ENCODE measurements around the gene COL9A3. TPM values are rescaled to one million over a fixed set of nuclear protein-coding genes. Genes with fewer than 3 reads are reported as not detected.
"Not testable (repeated sequence)": the region's sequence is repeated elsewhere in the genome, so short reads cannot be mapped to it uniquely, and the experiment has no call there.

The COL9A3 gene
- total RNA-seq, 1 donor from 2014 or later: 1.1 TPM

- DNase-seq: no peak
- Histone ChIP-seq H3K4me3 (no peak overlapping the region), H3K27me3 (no peaks in the 10 kb centered on the region), H3K36me3 (no peaks in the 10 kb centered on the region), H3K9me3 (no peaks in the 10 kb centered on the region), H3K4me1 (no peaks in the 10 kb centered on the region), H3K27ac (no peak overlapping the region)
- intact Hi-C loops (cut with DNase I): no loop called here
- no peak for ATAC-seq
- no peak for TF ChIP-seq CTCF (IDR thresholded peaks at IDR 0.05)
Measured at GRCh38 chr20:62844182-62844581, 27.3 kb downstream of the COL9A3 start.

- ATAC-seq (no peak), DNase-seq (no peak)
- intact Hi-C loops (cut with DNase I): no loop called here
- H3K9me3 ChIP-seq: no peaks in the 10 kb centered on the region
- H3K4me3 ChIP-seq: no peak overlapping the region
- no peaks in the 10 kb centered on the region for H3K36me3 ChIP-seq
- H3K27ac ChIP-seq: no peak overlapping the region
- TF ChIP-seq CTCF (IDR thresholded peaks at IDR 0.05): no peak
- H3K27me3 ChIP-seq: no peaks in the 10 kb centered on the region
- no peaks in the 10 kb centered on the region for H3K4me1 ChIP-seq
Measured at GRCh38 chr20:62845416-62846160, 28.7 kb downstream of the COL9A3 start.

- Histone ChIP-seq H3K4me1 (no peaks in the 10 kb centered on the region), H3K27ac (no peak overlapping the region), H3K27me3 (no peaks in the 10 kb centered on the region), H3K4me3 (no peak overlapping the region), H3K36me3 (no peaks in the 10 kb centered on the region), H3K9me3 (no peaks in the 10 kb centered on the region)
- no peak for TF ChIP-seq CTCF (IDR thresholded peaks at IDR 0.05)
- ATAC-seq: no peak
- intact Hi-C loops (cut with DNase I): no loop called here
- DNase-seq: no peak
Measured at GRCh38 chr20:62846166-62846890, 29.5 kb downstream of the COL9A3 start.

GRCh38 chr20:62848917-62849316 is 32.1 kb downstream of the COL9A3 start:
- ATAC-seq; intact Hi-C loops (cut with DNase I); H3K4me3 ChIP-seq; H3K27me3 ChIP-seq; H3K27ac ChIP-seq; DNase-seq; H3K4me1 ChIP-seq; H3K9me3 ChIP-seq: not testable (repeated sequence)
- peaks cover 18% of the 10 kb centered on the region for H3K36me3 ChIP-seq

- ATAC-seq: no peak
Measured at GRCh38 chr20:62849431-62849830, 32.6 kb downstream of the COL9A3 start.

More at GRCh38 chr20:62849431-62849830, 32.6 kb downstream of the COL9A3 start:
- Histone ChIP-seq H3K36me3 (peaks cover 18% of the 10 kb centered on the region), H3K4me1 (no peaks in the 10 kb centered on the region), H3K27ac (no peak overlapping the region), H3K9me3 (no peaks in the 10 kb centered on the region), H3K4me3 (no peak overlapping the region), H3K27me3 (no peaks in the 10 kb centered on the region)
- TF ChIP-seq CTCF (IDR thresholded peaks at IDR 0.05): no peak
- DNase-seq: no peak
- intact Hi-C loops (cut with DNase I): no loop called here
